ENCODE data around the gene DMXL1.

DMXL1 gene

DNA sequence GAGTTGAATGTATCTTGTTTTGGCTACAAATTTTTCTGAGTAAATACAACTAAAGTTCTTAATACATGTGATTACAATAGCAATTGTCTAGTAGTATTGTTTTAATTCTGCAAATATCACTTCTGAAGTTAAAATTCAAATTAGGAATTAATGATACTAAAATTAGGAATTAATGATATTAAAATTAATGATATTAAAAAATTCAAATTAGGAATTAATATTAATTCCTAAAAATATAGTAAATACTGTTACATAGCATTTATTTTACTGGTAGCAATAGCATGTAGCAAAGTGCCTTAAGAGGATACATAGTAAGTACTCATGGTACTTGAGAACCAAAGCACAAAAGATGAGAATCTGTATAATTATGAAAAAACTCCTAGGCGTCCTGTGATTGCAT lies 136.2 kb downstream of the DMXL1 start:
- Histone ChIP-seq H3K4me1 (ENCODE audit: insufficient read depth, low read length) (no peaks in the 10 kb centered on the region), H3K9me3 (ENCODE audit: insufficient read depth, low read length, severe bottlenecking) (no peaks in the 10 kb centered on the region), H3K27me3 (ENCODE audit: insufficient read depth, low read length, poor library complexity) (no peaks in the 10 kb centered on the region), H3K27ac (ENCODE audit: low read length) (no peak overlapping the region), H4K20me1 (ENCODE audit: insufficient read depth, low read length) (no peaks in the 10 kb centered on the region), H3K4me3 (ENCODE audit: low read depth in 1 of 2, low read length in 2 of 2) (no peak overlapping the region), H3K79me2 (ENCODE audit: insufficient read depth, low read length) (no peaks in the 10 kb centered on the region), H3K4me2 (ENCODE audit: insufficient read depth, low read length) (no peak overlapping the region), H3K9ac (ENCODE audit: low read depth, low read length) (no peak overlapping the region), H3K36me3 (ENCODE audit: insufficient read depth, low read length) (peaks cover 19% of the 10 kb centered on the region; the same call in 1 of the 2 replicates), H2AFZ (ENCODE audit: low read depth, low read length) (no peak overlapping the region)
- no peak for DNase-seq
- ATAC-seq (ENCODE audit: insufficient read depth, low read depth): no peak
- TF ChIP-seq EZH2 (IDR thresholded peaks at IDR 0.05; ENCODE audit: borderline replicate concordance, low read depth, low read length, severe bottlenecking): no peak
- TF ChIP-seq, protein P1, sequence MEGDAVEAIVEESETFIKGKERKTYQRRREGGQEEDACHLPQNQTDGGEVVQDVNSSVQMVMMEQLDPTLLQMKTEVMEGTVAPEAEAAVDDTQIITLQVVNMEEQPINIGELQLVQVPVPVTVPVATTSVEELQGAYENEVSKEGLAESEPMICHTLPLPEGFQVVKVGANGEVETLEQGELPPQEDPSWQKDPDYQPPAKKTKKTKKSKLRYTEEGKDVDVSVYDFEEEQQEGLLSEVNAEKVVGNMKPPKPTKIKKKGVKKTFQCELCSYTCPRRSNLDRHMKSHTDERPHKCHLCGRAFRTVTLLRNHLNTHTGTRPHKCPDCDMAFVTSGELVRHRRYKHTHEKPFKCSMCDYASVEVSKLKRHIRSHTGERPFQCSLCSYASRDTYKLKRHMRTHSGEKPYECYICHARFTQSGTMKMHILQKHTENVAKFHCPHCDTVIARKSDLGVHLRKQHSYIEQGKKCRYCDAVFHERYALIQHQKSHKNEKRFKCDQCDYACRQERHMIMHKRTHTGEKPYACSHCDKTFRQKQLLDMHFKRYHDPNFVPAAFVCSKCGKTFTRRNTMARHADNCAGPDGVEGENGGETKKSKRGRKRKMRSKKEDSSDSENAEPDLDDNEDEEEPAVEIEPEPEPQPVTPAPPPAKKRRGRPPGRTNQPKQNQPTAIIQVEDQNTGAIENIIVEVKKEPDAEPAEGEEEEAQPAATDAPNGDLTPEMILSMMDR (IDR thresholded peaks at IDR 0.05; ENCODE audit: borderline replicate concordance, extremely low read depth, low read length, poor library complexity, severe bottlenecking): no peak

GRCh38 chr5:119212026-119212425 lies 141.1 kb downstream of the DMXL1 start:
- DNase-seq: no peak
- H3K4me2 ChIP-seq (ENCODE audit: insufficient read depth, low read length): no peak overlapping the region
- H3K27ac ChIP-seq (ENCODE audit: low read length): no peak overlapping the region
- H3K9me3 ChIP-seq (ENCODE audit: insufficient read depth, low read length, severe bottlenecking): no peaks in the 10 kb centered on the region
- peaks cover 8% of the 10 kb centered on the region; the same call in 1 of the 2 replicates for H3K36me3 ChIP-seq (ENCODE audit: insufficient read depth, low read length)
- H3K4me3 ChIP-seq (ENCODE audit: low read depth in 1 of 2, low read length in 2 of 2): no peak overlapping the region
- H3K9ac ChIP-seq (ENCODE audit: low read depth, low read length): no peak overlapping the region
- H3K79me2 ChIP-seq (ENCODE audit: insufficient read depth, low read length): no peaks in the 10 kb centered on the region
- TF ChIP-seq EZH2 (IDR thresholded peaks at IDR 0.05; ENCODE audit: borderline replicate concordance, low read depth, low read length, severe bottlenecking): no peak
- TF ChIP-seq, protein P1 (IDR thresholded peaks at IDR 0.05; ENCODE audit: borderline replicate concordance, extremely low read depth, low read length, poor library complexity, severe bottlenecking): no peak
- no peaks in the 10 kb centered on the region for H3K27me3 ChIP-seq (ENCODE audit: insufficient read depth, low read length, poor library complexity)
- ATAC-seq (ENCODE audit: insufficient read depth, low read depth): no peak
- H3K4me1 ChIP-seq (ENCODE audit: insufficient read depth, low read length): no peaks in the 10 kb centered on the region
- H4K20me1 ChIP-seq (ENCODE audit: insufficient read depth, low read length): no peaks in the 10 kb centered on the region
- no peak overlapping the region for H2AFZ ChIP-seq (ENCODE audit: low read depth, low read length)

DNA sequence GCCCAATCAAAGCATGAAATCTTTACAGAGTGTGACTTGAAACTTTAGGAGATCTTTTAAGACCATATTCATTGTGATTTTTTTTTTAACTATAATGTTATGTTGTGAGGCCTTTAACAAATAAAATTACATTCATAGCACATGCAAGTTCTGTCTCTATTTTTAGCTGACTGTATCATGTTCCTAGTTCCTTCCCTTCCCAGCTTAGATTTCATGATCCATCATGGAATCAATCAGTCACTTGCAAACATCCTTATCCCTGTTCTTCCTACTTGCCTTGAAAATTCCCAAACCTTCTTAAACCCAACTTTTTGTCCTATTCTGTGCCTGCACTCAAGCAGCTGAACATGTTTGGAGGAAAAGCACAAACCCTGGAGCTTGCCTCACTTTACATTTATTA lies 141.8 kb downstream of the DMXL1 start:
- no peaks in the 10 kb centered on the region for H3K27me3 ChIP-seq (ENCODE audit: insufficient read depth, low read length, poor library complexity)
- H3K27ac ChIP-seq (ENCODE audit: low read length): no peak overlapping the region
- no peak overlapping the region for H2AFZ ChIP-seq (ENCODE audit: low read depth, low read length)
- DNase-seq (no peak), ATAC-seq (ENCODE audit: insufficient read depth, low read depth) (no peak)
- no peak overlapping the region for H3K4me2 ChIP-seq (ENCODE audit: insufficient read depth, low read length)
- peaks cover 8% of the 10 kb centered on the region; the same call in 1 of the 2 replicates for H3K36me3 ChIP-seq (ENCODE audit: insufficient read depth, low read length)
- H3K4me1 ChIP-seq (ENCODE audit: insufficient read depth, low read length): no peaks in the 10 kb centered on the region
- no peaks in the 10 kb centered on the region for H3K9me3 ChIP-seq (ENCODE audit: insufficient read depth, low read length, severe bottlenecking)
- TF ChIP-seq EZH2 (IDR thresholded peaks at IDR 0.05; ENCODE audit: borderline replicate concordance, low read depth, low read length, severe bottlenecking): no peak
- TF ChIP-seq, protein P1 (IDR thresholded peaks at IDR 0.05; ENCODE audit: borderline replicate concordance, extremely low read depth, low read length, poor library complexity, severe bottlenecking): no peak
- no peaks in the 10 kb centered on the region for H4K20me1 ChIP-seq (ENCODE audit: insufficient read depth, low read length)
- no peak overlapping the region for H3K4me3 ChIP-seq (ENCODE audit: low read depth in 1 of 2, low read length in 2 of 2)
- no peaks in the 10 kb centered on the region for H3K79me2 ChIP-seq (ENCODE audit: insufficient read depth, low read length)
- H3K9ac ChIP-seq (ENCODE audit: low read depth, low read length): no peak overlapping the region

DNA sequence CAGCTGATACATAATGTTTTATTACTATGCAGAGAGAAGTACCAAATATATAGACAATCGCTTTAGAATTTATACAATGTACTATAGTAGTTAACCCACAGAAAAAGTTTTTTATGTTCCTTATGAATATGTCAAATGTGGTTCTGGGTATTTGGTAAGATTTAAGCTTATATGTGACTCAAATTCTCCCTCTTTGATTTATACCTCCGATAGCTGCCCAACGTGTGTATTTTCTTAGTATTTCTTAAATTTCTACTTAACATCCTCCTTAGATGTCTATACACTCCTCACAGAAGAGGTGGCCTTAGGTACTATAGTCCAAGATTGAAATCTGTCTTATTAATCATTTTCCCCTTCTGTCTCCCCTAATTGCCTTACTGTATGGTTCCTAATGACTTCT lies 146.3 kb downstream of the DMXL1 start:
- H3K79me2 ChIP-seq (ENCODE audit: insufficient read depth, low read length): no peaks in the 10 kb centered on the region
- H3K36me3 ChIP-seq (ENCODE audit: insufficient read depth, low read length): peaks cover 21% of the 10 kb centered on the region; the same call in 1 of the 2 replicates
- H2AFZ ChIP-seq (ENCODE audit: low read depth, low read length): no peak overlapping the region
- TF ChIP-seq, protein P1 (IDR thresholded peaks at IDR 0.05; ENCODE audit: borderline replicate concordance, extremely low read depth, low read length, poor library complexity, severe bottlenecking): no peak
- TF ChIP-seq EZH2 (IDR thresholded peaks at IDR 0.05; ENCODE audit: borderline replicate concordance, low read depth, low read length, severe bottlenecking): no peak
- H3K9ac ChIP-seq (ENCODE audit: low read depth, low read length): no peak overlapping the region
- H3K4me2 ChIP-seq (ENCODE audit: insufficient read depth, low read length): no peak overlapping the region
- H3K9me3 ChIP-seq (ENCODE audit: insufficient read depth, low read length, severe bottlenecking): no peaks in the 10 kb centered on the region
- no peaks in the 10 kb centered on the region for H3K4me1 ChIP-seq (ENCODE audit: insufficient read depth, low read length)
- H4K20me1 ChIP-seq (ENCODE audit: insufficient read depth, low read length): no peaks in the 10 kb centered on the region
- DNase-seq (no peak), ATAC-seq (ENCODE audit: insufficient read depth, low read depth) (no peak)
- no peaks in the 10 kb centered on the region for H3K27me3 ChIP-seq (ENCODE audit: insufficient read depth, low read length, poor library complexity)
- H3K27ac ChIP-seq (ENCODE audit: low read length): no peak overlapping the region
- no peak overlapping the region for H3K4me3 ChIP-seq (ENCODE audit: low read depth in 1 of 2, low read length in 2 of 2)
